HepG2 (cell line): ENCODE results near the gene PFDN1. TPM values are rescaled to one million over a fixed set of nuclear protein-coding genes. Genes with fewer than 3 reads are reported as not detected.
A peak's percentile ranks its signal among the peaks of the same experiment; 100 is the strongest.
"Not testable (repeated sequence)": the region's sequence is repeated elsewhere in the genome, so short reads cannot be mapped to it uniquely, and the experiment has no call there.

Source experiments
- ATAC-seq: fragments of 200-7000 bp; cut with Tn5 transposase; 3 replicates; pipeline ENCODE4 v1.9.1; 2020; ENCODE audit warnings: mild to moderate bottlenecking, moderate library complexity
- BruUV-seq: library from RNA; stranded (reverse); fragments of 400-500 nt; replicated peaks from 2 replicates; lab custom pipeline; 2021; lab: Mats Ljungman, UMichigan
- CTCF ChIA-PET: fragments of 300-600 bp; formaldehyde crosslinking; extraction: SDS; loops from one replicate; lab custom pipeline; 2021; ENCODE audit warnings: low total read pairs, inconsistent platforms, low intra/inter-chr PET ratio; lab: Yijun Ruan, JAX
- POLR2A ChIA-PET: fragments of 350-600 bp; sonication (Branson Sonifier 250); formaldehyde crosslinking; loops from one replicate; lab custom pipeline; 2020; ENCODE audit warnings: antibody characterized with exemption, inconsistent platforms; lab: Yijun Ruan, JAX
- DNase-seq: peaks from one replicate; pipeline ENCODE4 v3.0.0-alpha.2; 2015; ENCODE audit warnings: low spot score
- FAIRE-seq: peaks from 3 replicates; lab custom pipeline; 2011; peaks lifted over from hg19 to GRCh38; lab: Jason Lieb, UNC
- H2AFZ ChIP-seq: one replicate; pipeline ENCODE4 v1.6.1; 2011; ENCODE audit warnings: low read length, inconsistent platforms
- H3K27ac ChIP-seq: fragments of 300-600 bp; 3 replicates; pipeline ENCODE4 v1.8.0; 2011; ENCODE audit warnings: mixed run types, mild to moderate bottlenecking, mixed read lengths, low read length, inconsistent platforms; ENCODE audit not compliant: insufficient read depth; ENCODE audit errors: extremely low read length
- H3K27me3 ChIP-seq, 2 experiments: fragments of 200-600 bp in 1 of 2; 2 replicates in 1 of 2; 3 replicates in 1 of 2; pipeline versions ENCODE4 v1.6.0 to v1.8.0; 2011; ENCODE audit warnings: low read length in 2 of 2, mild to moderate bottlenecking in 2 of 2, moderate library complexity in 2 of 2, inconsistent platforms in 1 of 2; ENCODE audit not compliant: insufficient read depth in 2 of 2, control insufficient read depth in 1 of 2
- H3K36me3 ChIP-seq, 2 experiments: fragments of 200-600 bp in 1 of 2; replicated peaks in 1 of 2; 2 replicates in 1 of 2; 3 replicates in 1 of 2; pipeline versions ENCODE4 v1.5.1 to v1.8.0; 2011; ENCODE audit warnings: low read length in 2 of 2, inconsistent platforms in 1 of 2; ENCODE audit not compliant: insufficient read depth in 2 of 2, control insufficient read depth in 1 of 2
- H3K4me1 ChIP-seq: 2 replicates; pipeline ENCODE4 v1.5.1; 2012; ENCODE audit warnings: low read length, inconsistent platforms; ENCODE audit not compliant: insufficient read depth
- H3K4me2 ChIP-seq: 2 replicates; pipeline ENCODE4 v1.6.0; 2011; ENCODE audit warnings: low read depth, low read length, inconsistent platforms
- H3K4me3 ChIP-seq, 3 experiments: fragments of 200-600 bp in 1 of 3; sonication (generic), shearing (Covaris generic) in 1 of 3; replicated peaks in 1 of 3; 2 replicates each; pipeline ENCODE4 v1.5.1; 2011 to 2016; ENCODE audit warnings: low read length in 3 of 3, inconsistent platforms in 2 of 3, low read depth in 2 of 3, mild to moderate bottlenecking in 2 of 3, control low read depth in 1 of 3, mixed read lengths in 1 of 3; ENCODE audit not compliant: insufficient read depth in 1 of 3
- H3K79me2 ChIP-seq: one replicate; pipeline ENCODE4 v1.6.1; 2011; ENCODE audit warnings: low read length, inconsistent platforms; ENCODE audit not compliant: insufficient read depth
- H3K9ac ChIP-seq: 2 replicates; pipeline ENCODE4 v1.6.0; 2011; ENCODE audit warnings: mild to moderate bottlenecking, low read depth, low read length, inconsistent platforms; ENCODE audit not compliant: insufficient read depth
- H3K9me3 ChIP-seq: 2 replicates; pipeline ENCODE4 v1.5.1; 2012; ENCODE audit warnings: mild to moderate bottlenecking, low read length
- H4K20me1 ChIP-seq: 2 replicates; pipeline ENCODE4 v1.6.0; 2011; ENCODE audit warnings: inconsistent platforms, mild to moderate bottlenecking, low read length, moderate library complexity; ENCODE audit not compliant: insufficient read depth
- FOSL2 ChIP-seq: sonication (generic); formaldehyde crosslinking; IDR thresholded peaks from 2 replicates; pipeline ENCODE4 v1.4.0; 2020; ENCODE audit warnings: missing genetic modification reagents
- U2AF2 ChIP-seq: fragments of 200-400 bp; formaldehyde crosslinking; IDR thresholded peaks from 2 replicates; pipeline ENCODE4 v1.6.1; 2017; ENCODE audit warnings: low read depth, mild to moderate bottlenecking, low read length
- WGBS: methylation state at CpG from one replicate; pipeline ENCODE4 v1.1.6; 2017; ENCODE audit warnings: low lambda C conversion rate; 5-methylcytosine and 5-hydroxymethylcytosine counted together
- in situ Hi-C: cut with HindIII; loops from 2 replicates; pipeline ENCODE4 v1.10.0; 2017; ENCODE audit warnings: low pct_unique_long_range_greater_than_20kb; ENCODE audit not compliant: extremely low pct_ligation_motif_present
- intact Hi-C: fragments of 100-400 bp; cut with micrococcal nuclease; formaldehyde crosslinking; loops from one replicate; pipeline ENCODE4 v1.10.0; 2022; ENCODE audit not compliant: unreplicated experiment
- polyA plus RNA-seq, 8 experiments: library from polyadenylated mRNA; depleted of rRNA in 3 of 8; stranded (reverse) in 7 of 8; unstranded in 1 of 8; fragments of >200 nt; fragmentation: Illumina TruSeq in 4 of 8; extraction: Trizol in 4 of 8; gene quantifications; 2 replicates each; pipeline versions ENCODE4 v1.2.1 to v1.2.3, GENCODE V29; 2011 to 2016; ENCODE audit warnings: low read depth in 4 of 8, missing spikeins in 1 of 8, mixed read lengths in 1 of 8; ENCODE audit not compliant: insufficient read depth in 1 of 8
- total RNA-seq, 5 experiments: library from RNA; depleted of rRNA; stranded (reverse); fragments of >200 nt; fragmentation: Illumina TruSeq; extraction: Trizol; gene quantifications; 2 replicates each; pipeline ENCODE4 v1.2.3, GENCODE V29; 2016; ENCODE audit warnings: low read depth in 1 of 5
- TF ChIP-seq, protein P1 (sequence below): sonication (generic); formaldehyde crosslinking; IDR thresholded peaks from 2 replicates; pipeline ENCODE4 v1.4.0; 2020; ENCODE audit warnings: missing genetic modification reagents

Gene PFDN1
- total and polyA plus RNA-seq, 2 of the 13 experiments (the other 11 are each of a cell fraction or from before 2014, with no cell fraction given) = 67.2 to 70.8 TPM

- no peak for FAIRE-seq
- ATAC-seq = peak; percentile 22
These were observed 42.0 kb upstream of the PFDN1 start for GRCh38 chr5:140344683-140345423.

GRCh38 chr5:140343849-140344248, 40.9 kb upstream of the PFDN1 start:
- CTCF ChIA-PET, ATAC-seq, BruUV-seq, H3K9ac ChIP-seq, H3K27me3 ChIP-seq, H3K36me3 ChIP-seq, H3K9me3 ChIP-seq, H3K4me2 ChIP-seq, DNase-seq, H3K79me2 ChIP-seq, H3K27ac ChIP-seq, H2AFZ ChIP-seq, H3K4me3 ChIP-seq, H4K20me1 ChIP-seq, intact Hi-C loops, in situ Hi-C loops, FAIRE-seq: not testable (repeated sequence)
- POLR2A ChIA-PET = interaction anchor here (0.5 kb wide), 1 partner anchor 71 kb away, joined by 4 read pairs; no protein-coding TSS in a partner anchor
- WGBS = 94% methylated on average over 7 of the region's 8 CpGs
- peaks cover 41% of the 10 kb centered on the region for H3K4me1 ChIP-seq

More at GRCh38 chr5:140344683-140345423, 42.0 kb upstream of the PFDN1 start:
- no peak overlapping the region for H3K27ac ChIP-seq
- H2AFZ ChIP-seq = no peak overlapping the region
- in situ Hi-C loops = no loop called here
- peak overlapping the region; percentile 99 for H3K4me2 ChIP-seq
- H3K79me2 ChIP-seq = no peaks in the 10 kb centered on the region
- peaks cover 0 to 3% of the 10 kb centered on the region in 2 experiments; a peak in 4 of 5 replicates for H3K36me3 ChIP-seq
- POLR2A ChIA-PET = interaction anchor here (0.6 to 2.3 kb wide), 3 partner anchors 10 to 100 kb away, joined by 5 to 19 read pairs (median 17); no protein-coding TSS in a partner anchor
- no peak for DNase-seq
- TF ChIP-seq, protein P1, sequence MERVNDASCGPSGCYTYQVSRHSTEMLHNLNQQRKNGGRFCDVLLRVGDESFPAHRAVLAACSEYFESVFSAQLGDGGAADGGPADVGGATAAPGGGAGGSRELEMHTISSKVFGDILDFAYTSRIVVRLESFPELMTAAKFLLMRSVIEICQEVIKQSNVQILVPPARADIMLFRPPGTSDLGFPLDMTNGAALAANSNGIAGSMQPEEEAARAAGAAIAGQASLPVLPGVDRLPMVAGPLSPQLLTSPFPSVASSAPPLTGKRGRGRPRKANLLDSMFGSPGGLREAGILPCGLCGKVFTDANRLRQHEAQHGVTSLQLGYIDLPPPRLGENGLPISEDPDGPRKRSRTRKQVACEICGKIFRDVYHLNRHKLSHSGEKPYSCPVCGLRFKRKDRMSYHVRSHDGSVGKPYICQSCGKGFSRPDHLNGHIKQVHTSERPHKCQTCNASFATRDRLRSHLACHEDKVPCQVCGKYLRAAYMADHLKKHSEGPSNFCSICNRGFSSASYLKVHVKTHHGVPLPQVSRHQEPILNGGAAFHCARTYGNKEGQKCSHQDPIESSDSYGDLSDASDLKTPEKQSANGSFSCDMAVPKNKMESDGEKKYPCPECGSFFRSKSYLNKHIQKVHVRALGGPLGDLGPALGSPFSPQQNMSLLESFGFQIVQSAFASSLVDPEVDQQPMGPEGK (CRISPR knock-in tag) = 0 out of 2 replicates have a peak, but pooled peaks have one; percentile 14
- TF ChIP-seq FOSL2 (CRISPR knock-in tag) (peak; percentile 72), U2AF2 (no peak)
- TF ChIP-seq, all 625 proteins: peak for 2
- CTCF ChIA-PET = no interaction called here
- Histone ChIP-seq H3K4me3 (peak overlapping the region in 2 of 3 experiments; percentile 81; a peak in 1 of 6 replicates), H4K20me1 (no peaks in the 10 kb centered on the region), H3K9me3 (no peaks in the 10 kb centered on the region), H3K27me3 (0 out of 5 replicates have a peak, but pooled peaks cover 0 to 7% of the 10 kb centered on the region in 2 experiments), H3K9ac (no peak overlapping the region), H3K4me1 (peaks cover 50% of the 10 kb centered on the region)
- BruUV-seq = TSS peak; percentile 66
- 45% methylated on average over 4 of the region's 4 CpGs for WGBS
- intact Hi-C loops = loop anchor here (5.0 kb wide), 3 partner anchors 53 to 173 kb away; no protein-coding TSS in a partner anchor
